HepG2 (cell line): ENCODE data around the gene ARHGAP23. TPM values are rescaled to one million over a fixed set of nuclear protein-coding genes. Genes with fewer than 3 reads are reported as not detected.

Source experiments
- ATAC-seq: fragments of 200-7000 bp; cut with Tn5 transposase; 3 replicates; pipeline ENCODE4 v1.9.1; 2020; ENCODE audit warnings: mild to moderate bottlenecking, moderate library complexity
- BruUV-seq: library from RNA; stranded (reverse); fragments of 400-500 nt; replicated peaks from 2 replicates; lab custom pipeline; 2021; lab: Mats Ljungman, UMichigan
- CTCF ChIA-PET: fragments of 300-600 bp; formaldehyde crosslinking; extraction: SDS; loops from one replicate; lab custom pipeline; 2021; ENCODE audit warnings: low total read pairs, inconsistent platforms, low intra/inter-chr PET ratio; lab: Yijun Ruan, JAX
- POLR2A ChIA-PET: fragments of 350-600 bp; sonication (Branson Sonifier 250); formaldehyde crosslinking; loops from one replicate; lab custom pipeline; 2020; ENCODE audit warnings: antibody characterized with exemption, inconsistent platforms; lab: Yijun Ruan, JAX
- DNase-seq: peaks from one replicate; pipeline ENCODE4 v3.0.0-alpha.2; 2015; ENCODE audit warnings: low spot score
- FAIRE-seq: peaks from 3 replicates; lab custom pipeline; 2011; peaks lifted over from hg19 to GRCh38; lab: Jason Lieb, UNC
- H2AFZ ChIP-seq: one replicate; pipeline ENCODE4 v1.6.1; 2011; ENCODE audit warnings: low read length, inconsistent platforms
- H3K27ac ChIP-seq: fragments of 300-600 bp; 3 replicates; pipeline ENCODE4 v1.8.0; 2011; ENCODE audit warnings: mixed run types, mild to moderate bottlenecking, mixed read lengths, low read length, inconsistent platforms; ENCODE audit not compliant: insufficient read depth; ENCODE audit errors: extremely low read length
- H3K27me3 ChIP-seq, 2 experiments: fragments of 200-600 bp in 1 of 2; 2 replicates in 1 of 2; 3 replicates in 1 of 2; pipeline versions ENCODE4 v1.6.0 to v1.8.0; 2011; ENCODE audit warnings: low read length in 2 of 2, mild to moderate bottlenecking in 2 of 2, moderate library complexity in 2 of 2, inconsistent platforms in 1 of 2; ENCODE audit not compliant: insufficient read depth in 2 of 2, control insufficient read depth in 1 of 2
- H3K36me3 ChIP-seq, 2 experiments: fragments of 200-600 bp in 1 of 2; replicated peaks in 1 of 2; 2 replicates in 1 of 2; 3 replicates in 1 of 2; pipeline versions ENCODE4 v1.5.1 to v1.8.0; 2011; ENCODE audit warnings: low read length in 2 of 2, inconsistent platforms in 1 of 2; ENCODE audit not compliant: insufficient read depth in 2 of 2, control insufficient read depth in 1 of 2
- H3K4me1 ChIP-seq: 2 replicates; pipeline ENCODE4 v1.5.1; 2012; ENCODE audit warnings: low read length, inconsistent platforms; ENCODE audit not compliant: insufficient read depth
- H3K4me2 ChIP-seq: 2 replicates; pipeline ENCODE4 v1.6.0; 2011; ENCODE audit warnings: low read depth, low read length, inconsistent platforms
- H3K4me3 ChIP-seq, 3 experiments: fragments of 200-600 bp in 1 of 3; sonication (generic), shearing (Covaris generic) in 1 of 3; replicated peaks in 1 of 3; 2 replicates each; pipeline ENCODE4 v1.5.1; 2011 to 2016; ENCODE audit warnings: low read length in 3 of 3, inconsistent platforms in 2 of 3, low read depth in 2 of 3, mild to moderate bottlenecking in 2 of 3, control low read depth in 1 of 3, mixed read lengths in 1 of 3; ENCODE audit not compliant: insufficient read depth in 1 of 3
- H3K79me2 ChIP-seq: one replicate; pipeline ENCODE4 v1.6.1; 2011; ENCODE audit warnings: low read length, inconsistent platforms; ENCODE audit not compliant: insufficient read depth
- H3K9ac ChIP-seq: 2 replicates; pipeline ENCODE4 v1.6.0; 2011; ENCODE audit warnings: mild to moderate bottlenecking, low read depth, low read length, inconsistent platforms; ENCODE audit not compliant: insufficient read depth
- H3K9me3 ChIP-seq: 2 replicates; pipeline ENCODE4 v1.5.1; 2012; ENCODE audit warnings: mild to moderate bottlenecking, low read length
- H4K20me1 ChIP-seq: 2 replicates; pipeline ENCODE4 v1.6.0; 2011; ENCODE audit warnings: inconsistent platforms, mild to moderate bottlenecking, low read length, moderate library complexity; ENCODE audit not compliant: insufficient read depth
- ETS1 ChIP-seq: sonication (generic); formaldehyde crosslinking; IDR thresholded peaks from 2 replicates; pipeline ENCODE4 v1.4.0; 2020; ENCODE audit warnings: missing genetic modification reagents
- FOXP4 ChIP-seq: sonication (generic); formaldehyde crosslinking; IDR thresholded peaks from 2 replicates; pipeline ENCODE4 v1.4.0; 2020; ENCODE audit warnings: missing genetic modification reagents
- KDM2A ChIP-seq: sonication (generic); formaldehyde crosslinking; IDR thresholded peaks from 2 replicates; pipeline ENCODE4 v1.4.0; 2020; ENCODE audit warnings: low read depth, missing genetic modification reagents, borderline replicate concordance
- KLF11 ChIP-seq: IDR thresholded peaks from 2 replicates; pipeline ENCODE4 v1.6.1; 2016; ENCODE audit warnings: missing compliant biosample characterization
- MED1 ChIP-seq: sonication (generic); formaldehyde crosslinking; IDR thresholded peaks from 2 replicates; pipeline ENCODE4 v1.4.0; 2020; ENCODE audit warnings: missing genetic modification reagents
- RBM22 ChIP-seq: fragments of 200-400 bp; formaldehyde crosslinking; optimal IDR thresholded peaks from 2 replicates; pipeline ENCODE3; 2017; ENCODE audit warnings: mild to moderate bottlenecking, low read length, moderate library complexity
- TCF7L2 ChIP-seq: IDR thresholded peaks from 2 replicates; pipeline ENCODE4 v1.6.1; 2011; ENCODE audit warnings: mild to moderate bottlenecking, low read depth, low read length, moderate library complexity
- YY1 ChIP-seq: IDR thresholded peaks from 2 replicates; pipeline ENCODE4 v1.6.1; 2011; ENCODE audit warnings: low read length, low read depth, moderate library complexity, mild to moderate bottlenecking; ENCODE audit not compliant: insufficient read depth, insufficient replicate concordance
- ZFP41 ChIP-seq: sonication (generic); formaldehyde crosslinking; IDR thresholded peaks from 2 replicates; pipeline ENCODE4 v1.4.0; 2020; ENCODE audit warnings: mild to moderate bottlenecking, missing genetic modification reagents, borderline replicate concordance
- ZMYM3 ChIP-seq: sonication (generic); formaldehyde crosslinking; IDR thresholded peaks from 2 replicates; pipeline ENCODE4 v1.5.1; 2020; ENCODE audit warnings: mild to moderate bottlenecking, missing genetic modification reagents
- ZNF136 ChIP-seq: sonication (generic); formaldehyde crosslinking; IDR thresholded peaks from 2 replicates; pipeline ENCODE4 v1.8.1; 2022; ENCODE audit warnings: low read depth, mild to moderate bottlenecking, moderate library complexity, missing genetic modification reagents
- ZNF704 ChIP-seq: sonication (generic); formaldehyde crosslinking; IDR thresholded peaks from 2 replicates; pipeline ENCODE4 v1.8.1; 2023; ENCODE audit warnings: mild to moderate bottlenecking, inconsistent platforms, moderate library complexity, missing genetic modification reagents, borderline replicate concordance
- ZNF777 ChIP-seq: sonication (generic); formaldehyde crosslinking; IDR thresholded peaks from 2 replicates; pipeline ENCODE4 v1.4.0; 2020; ENCODE audit warnings: missing genetic modification reagents
- WGBS: methylation state at CpG from one replicate; pipeline ENCODE4 v1.1.6; 2017; ENCODE audit warnings: low lambda C conversion rate; 5-methylcytosine and 5-hydroxymethylcytosine counted together
- in situ Hi-C: cut with HindIII; loops from 2 replicates; pipeline ENCODE4 v1.10.0; 2017; ENCODE audit warnings: low pct_unique_long_range_greater_than_20kb; ENCODE audit not compliant: extremely low pct_ligation_motif_present
- intact Hi-C: fragments of 100-400 bp; cut with micrococcal nuclease; formaldehyde crosslinking; loops from one replicate; pipeline ENCODE4 v1.10.0; 2022; ENCODE audit not compliant: unreplicated experiment
- polyA plus RNA-seq, 8 experiments: library from polyadenylated mRNA; depleted of rRNA in 3 of 8; stranded (reverse) in 7 of 8; unstranded in 1 of 8; fragments of >200 nt; fragmentation: Illumina TruSeq in 4 of 8; extraction: Trizol in 4 of 8; gene quantifications; 2 replicates each; pipeline versions ENCODE4 v1.2.1 to v1.2.3, GENCODE V29; 2011 to 2016; ENCODE audit warnings: low read depth in 4 of 8, missing spikeins in 1 of 8, mixed read lengths in 1 of 8; ENCODE audit not compliant: insufficient read depth in 1 of 8
- total RNA-seq, 5 experiments: library from RNA; depleted of rRNA; stranded (reverse); fragments of >200 nt; fragmentation: Illumina TruSeq; extraction: Trizol; gene quantifications; 2 replicates each; pipeline ENCODE4 v1.2.3, GENCODE V29; 2016; ENCODE audit warnings: low read depth in 1 of 5

ARHGAP23 gene
- total and polyA plus RNA-seq, 2 of the 13 experiments (the other 11 are each of a cell fraction or from before 2014, with no cell fraction given): 0.03 TPM; not detected in 1

GRCh38 chr17:38554430-38555350, 126.4 kb downstream of the ARHGAP23 start (continued):
- TF ChIP-seq RBM22 (no peak), ZNF704 (no peak)

GRCh38 chr17:38556239-38556638, 128.0 kb downstream of the ARHGAP23 start:
- ChIA-PET POLR2A (no interaction called here), CTCF (no interaction called here)

More at GRCh38 chr17:38556239-38556638, 128.0 kb downstream of the ARHGAP23 start:
- Histone ChIP-seq H3K9me3 (no peaks in the 10 kb centered on the region), H3K27me3 (peaks cover 0 to 2% of the 10 kb centered on the region in 2 experiments; a peak in 1 of 5 replicates), H3K36me3 (no peaks in the 10 kb centered on the region), H3K27ac (no peak overlapping the region), H3K79me2 (no peaks in the 10 kb centered on the region), H3K4me3 (no peak overlapping the region), H3K4me2 (no peak overlapping the region), H2AFZ (no peak overlapping the region), H4K20me1 (no peaks in the 10 kb centered on the region), H3K9ac (no peak overlapping the region), H3K4me1 (peaks cover 39% of the 10 kb centered on the region)
- WGBS: 84% methylated on average over 6 of the region's 6 CpGs
- BruUV-seq: no TSS peak
- FAIRE-seq: no peak
- TF ChIP-seq KDM2A (CRISPR knock-in tag) (no peak), MED1 (CRISPR knock-in tag) (no peak), ETS1 (CRISPR knock-in tag) (no peak), ZNF136 (no peak), TCF7L2 (no peak), ZFP41 (CRISPR knock-in tag) (no peak), ZNF777 (CRISPR knock-in tag) (no peak), KLF11 (CRISPR knock-in tag) (no peak), YY1 (no peak), FOXP4 (no peak), ZMYM3 (no peak)
- ATAC-seq: no peak
- intact Hi-C loops: loop anchor here (5.0 kb wide), 1 partner anchor 44 kb away; no protein-coding TSS in a partner anchor
- no peak for DNase-seq
- in situ Hi-C loops: loop anchor here (5.0 kb wide), 1 partner anchor 111 kb away; no protein-coding TSS in a partner anchor
